Transverse colon (tissue), 3 donors: Measurements from ENCODE around the gene NT5DC2.

Experiments used
- CTCF ChIP-seq, 5 experiments: fragments of 200-600 bp in 3 of 5; fragments of 450-650 bp in 2 of 5; sonication (generic) in 3 of 5; IDR thresholded peaks; 1 replicate in 2 of 5; 2 replicates in 3 of 5; pipeline ENCODE4 v1.5.1; 2016 to 2017; ENCODE audit warnings: antibody characterized with exemption in 5 of 5, inconsistent platforms in 3 of 5, mild to moderate bottlenecking in 2 of 5, moderate library complexity in 1 of 5
- EP300 ChIP-seq: sonication (generic); formaldehyde crosslinking; IDR thresholded peaks from one replicate; pipeline ENCODE4 v1.6.1; 2017; ENCODE audit warnings: antibody characterized with exemption, low read depth
- POLR2A ChIP-seq: fragments of 450-650 bp; IDR thresholded peaks from one replicate; pipeline ENCODE4 v1.6.1; 2016; ENCODE audit warnings: antibody characterized with exemption, mild to moderate bottlenecking, moderate library complexity

GRCh38 chr3:52531860-52532516 is 1.7 kb downstream of the NT5DC2 start:
- TF ChIP-seq EP300 (no peak), CTCF (IDR thresholded peaks at IDR 0.05) (no peak), POLR2A (no peak)
